GM12891 (cell line): ENCODE data around the gene KRT81.
"Not testable (repeated sequence)": the region's sequence is repeated elsewhere in the genome, so short reads cannot be mapped to it uniquely, and the experiment has no call there.

Source experiments
- PAX5 ChIP-seq: IDR thresholded peaks from 2 replicates; pipeline ENCODE4 v1.6.1; 2011; ENCODE audit warnings: low read length, moderate library complexity, mild to moderate bottlenecking; ENCODE audit not compliant: insufficient read depth, severe bottlenecking
- POLR2A ChIP-seq: IDR thresholded peaks from 2 replicates; pipeline ENCODE4 v1.6.1; 2011; ENCODE audit warnings: low read depth, low read length, control low read depth
- POLR2AphosphoS5 ChIP-seq: IDR thresholded peaks from 2 replicates; pipeline ENCODE4 v1.6.1; 2011; ENCODE audit warnings: low read depth, low read length, control low read depth
- POU2F2 ChIP-seq: IDR thresholded peaks from 2 replicates; pipeline ENCODE4 v1.6.1; 2011; ENCODE audit warnings: low read depth, mild to moderate bottlenecking, control low read depth, low read length, moderate library complexity
- SPI1 ChIP-seq: IDR thresholded peaks from 2 replicates; pipeline ENCODE4 v1.6.1; 2011; ENCODE audit warnings: low read depth, low read length, control low read depth
- TAF1 ChIP-seq: IDR thresholded peaks from 2 replicates; pipeline ENCODE4 v1.6.1; 2011; ENCODE audit warnings: low read depth, low read length, control low read depth

DNA sequence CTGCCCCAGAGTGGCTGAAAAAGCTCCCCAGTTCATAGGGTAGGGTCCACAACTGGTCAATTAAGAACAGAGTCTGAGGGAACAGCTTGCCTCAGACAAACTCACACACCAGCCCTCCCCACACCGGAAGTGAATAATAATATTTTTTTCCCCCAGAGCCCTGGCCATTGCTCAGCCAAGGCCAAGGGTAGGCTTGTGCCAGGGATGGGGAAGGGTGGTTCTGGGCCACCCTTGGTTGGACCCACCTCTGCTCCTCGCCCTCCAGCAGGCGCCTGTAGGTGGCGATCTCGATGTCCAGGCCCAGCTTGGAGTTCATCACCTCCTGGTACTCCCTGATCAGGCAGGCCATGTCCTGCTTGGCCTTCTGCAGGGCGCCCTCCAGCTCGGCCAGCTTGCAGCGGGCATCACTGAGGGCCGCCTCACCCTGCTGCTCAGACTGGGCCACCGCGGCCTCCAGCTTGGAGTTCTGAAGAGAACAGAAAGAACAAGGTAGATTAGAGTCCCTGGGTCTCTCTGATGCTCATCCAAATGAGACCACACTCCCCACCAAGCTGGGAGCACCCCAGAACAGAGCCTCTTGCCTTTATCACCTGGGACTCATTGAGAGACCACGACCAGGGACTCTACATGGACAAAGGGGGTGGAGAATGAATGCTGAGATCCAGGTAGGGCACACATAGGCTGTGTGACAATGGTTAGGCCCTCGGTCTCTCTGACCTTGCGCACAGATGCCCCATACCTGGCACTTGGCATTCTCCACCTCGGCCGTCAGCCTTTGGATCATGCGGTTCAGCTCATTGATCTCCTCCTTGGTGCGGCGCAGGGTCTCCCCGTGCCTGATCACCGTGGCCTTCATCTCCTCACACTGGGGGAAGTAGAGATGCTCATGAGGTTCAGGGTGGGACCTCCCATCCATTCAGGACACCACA lies 4.2 kb downstream of the KRT81 start:
- TF ChIP-seq POLR2AphosphoS5, POLR2A, SPI1, PAX5, TAF1, POU2F2: not testable (repeated sequence)
